Activated CD4-positive, alpha-beta T cell treated with anti-CD3 and anti-CD28 coated beads, Interleukin-10, Interleukin-2, amounts not matched to agents 100 ng/mL and 50 ng/mL, durations not matched to agents 16 hours and 8 hours (primary cell): Measurements from ENCODE around the gene MPV17L2.

Source experiments
- DNase-seq: peaks from one replicate; pipeline ENCODE4 v3.0.0-alpha.2; 2020

MPV17L2 gene

DNA sequence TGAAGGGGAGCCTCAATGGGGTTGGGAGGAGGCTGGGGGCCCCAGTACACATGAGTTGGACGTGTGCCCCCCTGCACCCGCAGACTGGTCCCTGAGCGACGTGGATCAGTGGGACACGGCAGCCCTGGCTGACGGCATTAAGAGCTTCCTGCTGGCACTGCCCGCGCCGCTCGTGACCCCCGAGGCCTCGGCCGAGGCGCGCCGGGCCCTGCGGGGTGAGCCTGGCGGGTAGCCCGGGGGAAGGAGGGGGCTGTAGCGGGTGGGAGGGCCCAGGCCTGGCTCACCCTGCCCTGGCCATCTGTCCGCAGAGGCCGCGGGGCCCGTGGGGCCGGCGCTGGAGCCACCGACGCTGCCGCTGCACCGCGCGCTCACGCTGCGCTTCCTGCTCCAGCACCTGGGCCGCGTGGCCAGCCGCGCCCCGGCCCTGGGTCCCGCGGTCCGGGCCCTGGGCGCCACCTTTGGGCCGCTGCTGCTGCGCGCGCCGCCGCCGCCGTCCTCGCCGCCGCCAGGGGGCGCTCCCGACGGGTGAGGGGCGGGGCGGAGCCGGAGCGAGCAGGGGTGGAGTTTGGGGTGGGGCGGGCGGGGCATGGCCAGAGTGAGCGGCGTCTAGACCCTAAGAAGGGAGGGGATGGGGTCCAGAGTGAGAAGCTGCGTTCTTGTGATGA, 31.9 kb upstream of the MPV17L2 start:
- peak; percentile 89 for DNase-seq

GRCh38 chr19:18161636-18162002, 31.4 kb upstream of the MPV17L2 start:
- no peak for DNase-seq

DNA sequence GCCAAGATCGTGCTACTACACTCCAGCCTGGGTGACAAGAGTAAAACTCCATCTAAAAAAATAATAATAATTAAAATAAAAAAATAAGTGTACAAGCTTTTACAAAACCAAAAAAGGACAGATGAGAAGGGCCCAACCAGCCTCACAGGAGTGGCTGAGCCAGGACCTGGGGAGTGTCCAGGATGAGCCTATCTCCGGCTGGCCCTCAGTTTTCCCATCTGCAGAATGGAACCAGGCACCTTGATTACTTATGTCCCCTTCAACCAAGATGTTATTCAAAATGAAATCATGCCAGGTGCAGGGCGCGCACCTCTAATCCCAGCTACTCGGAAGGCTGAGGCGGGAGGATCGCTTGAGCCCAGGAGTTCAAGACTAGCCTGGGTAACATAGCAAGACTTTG, 28.9 kb upstream of the MPV17L2 start:
- no peak for DNase-seq

GRCh38 chr19:18165794-18166544, 27.0 kb upstream of the MPV17L2 start:
- no peak for DNase-seq

GRCh38 chr19:18167011-18167410, 26.0 kb upstream of the MPV17L2 start:
- no peak for DNase-seq

DNA sequence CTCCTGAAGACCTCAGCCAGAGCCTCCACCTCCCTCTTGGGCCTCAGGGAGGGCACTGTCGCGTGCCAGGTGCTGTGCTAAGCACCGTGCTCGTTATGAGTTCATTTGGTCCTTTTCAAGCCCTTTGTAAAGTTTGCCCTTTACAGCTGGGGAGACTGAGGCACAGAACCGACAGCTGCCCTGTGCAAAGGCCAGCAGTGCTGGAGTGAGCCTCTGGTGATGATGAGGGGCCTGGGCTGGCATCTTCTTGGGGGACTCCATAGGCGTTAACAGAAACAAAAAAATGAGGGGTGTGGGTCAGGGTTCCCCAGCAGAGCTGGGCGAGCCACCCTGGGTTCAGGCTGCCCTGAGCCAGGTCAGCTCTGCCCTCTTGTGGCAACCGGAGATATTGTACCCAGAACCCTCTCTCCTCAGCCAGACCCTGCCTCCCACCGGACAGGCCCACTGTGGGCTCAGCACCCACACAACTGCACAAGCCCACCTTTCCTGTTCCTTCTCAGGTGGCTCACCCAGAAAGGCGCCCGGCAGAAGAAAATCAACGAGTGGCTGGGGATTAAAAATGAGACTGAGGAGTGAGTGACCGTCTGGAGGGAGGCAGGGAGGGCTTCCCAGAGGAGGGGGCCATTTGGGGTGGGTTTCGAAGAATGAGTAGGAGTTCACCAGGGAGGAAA, 24.9 kb upstream of the MPV17L2 start:
- DNase-seq: peak; percentile 77

DNA sequence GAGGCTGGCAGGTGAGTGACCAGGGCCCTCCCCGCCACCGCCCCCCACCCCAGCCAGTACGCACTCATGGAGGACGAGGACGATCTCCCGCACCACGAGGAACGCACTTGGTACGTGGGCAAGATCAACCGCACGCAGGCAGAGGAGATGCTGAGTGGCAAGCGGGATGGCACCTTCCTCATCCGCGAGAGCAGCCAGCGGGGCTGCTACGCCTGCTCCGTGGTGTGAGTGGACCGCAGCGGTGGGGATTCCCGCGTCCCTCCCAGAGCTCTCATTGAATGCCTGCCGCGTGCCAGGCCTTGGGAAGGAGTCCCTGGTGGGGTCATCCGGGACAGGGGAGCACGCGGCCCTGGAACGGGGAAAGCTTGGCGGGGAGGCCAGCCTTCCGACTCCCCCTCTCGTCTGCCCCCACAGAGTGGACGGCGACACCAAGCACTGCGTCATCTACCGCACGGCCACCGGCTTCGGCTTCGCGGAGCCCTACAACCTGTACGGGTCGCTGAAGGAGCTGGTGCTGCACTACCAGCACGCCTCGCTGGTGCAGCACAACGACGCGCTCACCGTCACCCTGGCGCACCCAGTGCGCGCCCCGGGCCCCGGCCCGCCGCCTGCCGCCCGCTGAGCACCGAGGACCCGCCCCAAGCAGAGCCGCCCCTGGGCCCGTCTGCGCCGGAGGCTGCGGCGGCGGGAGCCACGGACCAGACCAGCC, 24.2 kb upstream of the MPV17L2 start:
- DNase-seq: no peak

- no peak for DNase-seq
Measured at GRCh38 chr19:18170714-18171255, 22.2 kb upstream of the MPV17L2 start.

- DNase-seq: no peak
Measured at GRCh38 chr19:18171605-18172327, 21.3 kb upstream of the MPV17L2 start.

GRCh38 chr19:18172331-18173053, 20.5 kb upstream of the MPV17L2 start:
- DNase-seq: no peak

DNA sequence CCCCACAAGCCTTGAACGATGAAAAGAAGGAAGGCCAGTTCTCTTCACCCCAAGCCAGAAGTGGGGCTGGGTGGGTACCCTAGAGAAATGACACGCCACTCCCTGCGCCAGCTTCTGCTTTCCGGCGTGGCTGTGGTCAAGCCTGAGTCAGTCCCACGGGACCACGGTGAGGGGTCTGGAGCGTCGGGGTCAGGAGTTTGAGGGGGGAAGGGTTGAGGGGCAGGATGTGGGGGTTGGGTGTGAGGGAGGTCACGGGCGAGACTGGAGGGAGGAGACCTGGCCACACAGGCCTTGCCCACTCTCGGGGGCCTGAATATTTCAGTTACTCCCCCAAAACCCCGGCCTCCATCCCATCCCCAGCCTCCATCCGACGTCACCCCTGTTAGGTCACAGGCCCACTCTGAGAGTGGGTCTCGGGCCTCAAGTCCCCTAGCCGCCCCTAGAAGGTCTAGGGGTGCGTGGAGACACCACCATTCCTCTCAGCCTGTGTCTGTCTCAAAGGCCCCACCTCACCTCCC, 19.9 kb upstream of the MPV17L2 start:
- DNase-seq: no peak

- DNase-seq: peak; percentile 81
Measured at GRCh38 chr19:18173572-18174288, 19.3 kb upstream of the MPV17L2 start, which contains the start of gene IFI30. Gene IFI30, plus strand, starts transcription at chr19:18173813. Its CDS starts 29 bp downstream, at chr19:18173842.

DNA sequence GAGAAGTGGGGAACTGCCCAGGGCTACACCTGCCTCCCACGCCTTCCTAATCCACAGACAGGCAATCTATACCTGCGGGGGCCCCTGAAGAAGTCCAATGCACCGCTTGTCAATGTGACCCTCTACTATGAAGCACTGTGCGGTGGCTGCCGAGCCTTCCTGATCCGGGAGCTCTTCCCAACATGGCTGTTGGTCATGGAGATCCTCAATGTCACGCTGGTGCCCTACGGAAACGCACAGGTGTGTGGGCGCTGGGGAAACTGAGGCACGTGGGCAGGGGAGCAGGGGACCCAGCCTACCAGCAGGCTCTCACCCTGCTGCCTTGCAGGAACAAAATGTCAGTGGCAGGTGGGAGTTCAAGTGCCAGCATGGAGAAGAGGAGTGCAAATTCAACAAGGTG, 18.0 kb upstream of the MPV17L2 start:
- DNase-seq: no peak

- DNase-seq: no peak
Measured at GRCh38 chr19:18176367-18177310, 16.4 kb upstream of the MPV17L2 start.

GRCh38 chr19:18179957-18180356, 13.1 kb upstream of the MPV17L2 start:
- no peak for DNase-seq

DNA sequence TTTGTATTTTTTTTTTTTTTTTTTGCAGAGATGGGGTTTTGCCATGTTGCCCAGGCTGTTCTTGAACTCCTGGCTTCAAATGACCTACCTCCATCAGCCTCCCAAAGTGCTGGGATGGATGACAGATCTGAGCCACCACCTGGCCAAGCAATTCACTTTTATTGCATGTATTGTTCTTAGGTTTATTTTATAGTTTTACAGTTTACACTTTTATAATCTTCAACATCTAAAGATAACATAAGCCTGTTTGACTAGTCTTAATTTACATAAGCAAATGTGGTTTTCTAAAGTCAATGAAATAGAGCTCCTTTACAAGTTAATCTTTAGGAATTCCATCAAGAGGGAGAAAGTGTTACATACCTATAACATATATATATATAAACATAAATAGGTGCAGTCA, 9.5 kb upstream of the MPV17L2 start:
- DNase-seq: no peak

GRCh38 chr19:18185538-18185937, 7.5 kb upstream of the MPV17L2 start:
- no peak for DNase-seq

- DNase-seq: no peak
Measured at GRCh38 chr19:18190278-18190677, 2.7 kb upstream of the MPV17L2 start.

DNA sequence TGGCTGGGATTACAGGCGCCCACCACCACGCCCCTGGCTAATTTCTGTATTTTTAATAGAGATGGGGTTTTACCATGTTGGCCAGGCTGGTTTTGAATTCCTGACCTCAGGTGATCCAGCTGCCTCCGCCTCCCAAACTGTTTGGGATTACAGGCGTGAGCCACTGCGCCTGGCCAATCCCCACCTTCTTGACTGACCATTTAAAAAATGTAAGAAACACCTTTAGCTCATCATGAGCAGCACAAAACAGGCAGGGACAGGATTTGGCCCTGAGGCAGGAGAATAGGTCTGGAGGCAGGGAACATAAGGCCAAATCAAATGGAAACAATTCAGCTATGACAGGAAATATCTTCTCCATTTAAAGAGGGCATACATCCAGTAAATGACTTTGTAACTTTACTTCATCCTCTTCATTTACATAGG, 1.4 kb upstream of the MPV17L2 start:
- DNase-seq: no peak
